Activated naive CD8-positive, alpha-beta T cell treated with anti-CD3 and anti-CD28 coated beads for 36 hours (primary cell): ENCODE results near the gene FRMPD3. TPM values are rescaled to one million over a fixed set of nuclear protein-coding genes. Genes with fewer than 3 reads are reported as not detected.
"Not testable (repeated sequence)": the region's sequence is repeated elsewhere in the genome, so short reads cannot be mapped to it uniquely, and the experiment has no call there.

Source experiments
- DNase-seq: peaks from one replicate; pipeline ENCODE4 v3.0.0; 2021
- H3K27ac Mint-ChIP-seq: one replicate; pipeline ENCODE4 v1.8.0; 2022; ENCODE audit warnings: mild to moderate bottlenecking, moderate library complexity, mixed read lengths
- H3K27me3 Mint-ChIP-seq: one replicate; pipeline ENCODE4 v1.8.0; 2022; ENCODE audit warnings: mild to moderate bottlenecking, mixed read lengths
- H3K36me3 Mint-ChIP-seq: one replicate; pipeline ENCODE4 v1.8.0; 2021; ENCODE audit warnings: mild to moderate bottlenecking, mixed read lengths
- H3K4me1 Mint-ChIP-seq: one replicate; pipeline ENCODE4 v1.8.0; 2021; ENCODE audit warnings: mixed read lengths
- H3K4me3 Mint-ChIP-seq: one replicate; pipeline ENCODE4 v1.8.0; 2022; ENCODE audit warnings: mild to moderate bottlenecking, moderate library complexity, mixed read lengths
- H3K9me3 Mint-ChIP-seq: one replicate; pipeline ENCODE4 v1.8.0; 2022; ENCODE audit warnings: mixed read lengths
- total RNA-seq, 2 experiments: library from RNA; stranded (reverse); gene quantifications; one replicate each; pipeline ENCODE4 v1.2.3, GENCODE V29; 2021

FRMPD3 gene
- total RNA-seq, 2 experiments from 2014 or later = not detected

GRCh38 chrX:107457289-107457688 is 7.8 kb downstream of the FRMPD3 start:
- peaks cover 37% of the 10 kb centered on the region for H3K27me3 Mint-ChIP-seq
- H3K4me1 Mint-ChIP-seq = no peaks in the 10 kb centered on the region
- no peak overlapping the region for H3K4me3 Mint-ChIP-seq
- no peaks in the 10 kb centered on the region for H3K9me3 Mint-ChIP-seq
- no peaks in the 10 kb centered on the region for H3K36me3 Mint-ChIP-seq
- no peak overlapping the region for H3K27ac Mint-ChIP-seq
- DNase-seq = no peak

- Mint-ChIP-seq H3K36me3 (no peaks in the 10 kb centered on the region), H3K27ac (no peak overlapping the region), H3K27me3 (peaks cover 8% of the 10 kb centered on the region), H3K9me3 (no peaks in the 10 kb centered on the region), H3K4me3 (no peak overlapping the region), H3K4me1 (no peaks in the 10 kb centered on the region)
- no peak for DNase-seq
Measured at GRCh38 chrX:107465932-107466620, 16.6 kb downstream of the FRMPD3 start.

GRCh38 chrX:107467271-107467670 is 17.8 kb downstream of the FRMPD3 start:
- Mint-ChIP-seq H3K9me3 (no peaks in the 10 kb centered on the region), H3K27me3 (peaks cover 4% of the 10 kb centered on the region), H3K4me3 (no peak overlapping the region), H3K27ac (no peak overlapping the region), H3K36me3 (no peaks in the 10 kb centered on the region), H3K4me1 (no peaks in the 10 kb centered on the region)
- no peak for DNase-seq

GRCh38 chrX:107470198-107470597 is 20.7 kb downstream of the FRMPD3 start:
- H3K9me3 Mint-ChIP-seq = no peaks in the 10 kb centered on the region
- H3K4me1 Mint-ChIP-seq = no peaks in the 10 kb centered on the region
- DNase-seq = no peak
- H3K27ac Mint-ChIP-seq = no peak overlapping the region
- H3K27me3 Mint-ChIP-seq = peaks cover 8% of the 10 kb centered on the region
- H3K4me3 Mint-ChIP-seq = no peak overlapping the region
- H3K36me3 Mint-ChIP-seq = no peaks in the 10 kb centered on the region

GRCh38 chrX:107470971-107471370 is 21.5 kb downstream of the FRMPD3 start:
- no peak overlapping the region for H3K27ac Mint-ChIP-seq
- H3K4me3 Mint-ChIP-seq = no peak overlapping the region
- no peak for DNase-seq
- no peaks in the 10 kb centered on the region for H3K9me3 Mint-ChIP-seq
- no peaks in the 10 kb centered on the region for H3K4me1 Mint-ChIP-seq
- peaks cover 8% of the 10 kb centered on the region for H3K27me3 Mint-ChIP-seq
- H3K36me3 Mint-ChIP-seq = no peaks in the 10 kb centered on the region

- H3K9me3 Mint-ChIP-seq, H3K36me3 Mint-ChIP-seq, H3K4me1 Mint-ChIP-seq, H3K4me3 Mint-ChIP-seq, H3K27me3 Mint-ChIP-seq, H3K27ac Mint-ChIP-seq, DNase-seq: not testable (repeated sequence)
Measured at GRCh38 chrX:107471420-107471819, 22.0 kb downstream of the FRMPD3 start.

GRCh38 chrX:107477406-107477805 is 28.0 kb downstream of the FRMPD3 start:
- DNase-seq = no peak
- no peaks in the 10 kb centered on the region for H3K4me1 Mint-ChIP-seq
- no peak overlapping the region for H3K27ac Mint-ChIP-seq
- H3K4me3 Mint-ChIP-seq = no peak overlapping the region
- no peaks in the 10 kb centered on the region for H3K36me3 Mint-ChIP-seq
- H3K27me3 Mint-ChIP-seq = peaks cover 8% of the 10 kb centered on the region
- H3K9me3 Mint-ChIP-seq = no peaks in the 10 kb centered on the region

- Mint-ChIP-seq H3K4me3 (no peak overlapping the region), H3K9me3 (no peaks in the 10 kb centered on the region), H3K36me3 (no peaks in the 10 kb centered on the region), H3K27ac (no peak overlapping the region), H3K27me3 (no peaks in the 10 kb centered on the region), H3K4me1 (peaks cover 2% of the 10 kb centered on the region)
- DNase-seq = no peak
Measured at GRCh38 chrX:107480272-107480671, 30.8 kb downstream of the FRMPD3 start.

- H3K4me3 Mint-ChIP-seq = no peak overlapping the region
- no peak overlapping the region for H3K27ac Mint-ChIP-seq
- peaks cover 2% of the 10 kb centered on the region for H3K4me1 Mint-ChIP-seq
- DNase-seq = no peak
- H3K9me3 Mint-ChIP-seq = no peaks in the 10 kb centered on the region
- H3K36me3 Mint-ChIP-seq = no peaks in the 10 kb centered on the region
- no peaks in the 10 kb centered on the region for H3K27me3 Mint-ChIP-seq
Measured at GRCh38 chrX:107482046-107482445, 32.6 kb downstream of the FRMPD3 start.

- no peak for DNase-seq
- Mint-ChIP-seq H3K9me3 (no peaks in the 10 kb centered on the region), H3K27ac (no peak overlapping the region), H3K4me3 (no peak overlapping the region), H3K27me3 (no peaks in the 10 kb centered on the region), H3K36me3 (no peaks in the 10 kb centered on the region), H3K4me1 (peaks cover 2% of the 10 kb centered on the region)
Measured at GRCh38 chrX:107484002-107484726, 34.7 kb downstream of the FRMPD3 start.

GRCh38 chrX:107485013-107485412 is 35.6 kb downstream of the FRMPD3 start:
- DNase-seq = no peak
- H3K9me3 Mint-ChIP-seq = no peaks in the 10 kb centered on the region
- H3K4me1 Mint-ChIP-seq = peaks cover 2% of the 10 kb centered on the region
- H3K4me3 Mint-ChIP-seq = no peak overlapping the region
- no peaks in the 10 kb centered on the region for H3K36me3 Mint-ChIP-seq
- no peak overlapping the region for H3K27ac Mint-ChIP-seq
- H3K27me3 Mint-ChIP-seq = no peaks in the 10 kb centered on the region

- Mint-ChIP-seq H3K4me1 (no peaks in the 10 kb centered on the region), H3K36me3 (no peaks in the 10 kb centered on the region), H3K27me3 (peaks cover 13% of the 10 kb centered on the region), H3K4me3 (no peak overlapping the region), H3K27ac (no peak overlapping the region), H3K9me3 (no peaks in the 10 kb centered on the region)
- no peak for DNase-seq
Measured at GRCh38 chrX:107493141-107493540, 43.7 kb downstream of the FRMPD3 start.

- no peak for DNase-seq
- Mint-ChIP-seq H3K36me3 (no peaks in the 10 kb centered on the region), H3K4me3 (no peak overlapping the region), H3K27ac (no peak overlapping the region), H3K4me1 (no peaks in the 10 kb centered on the region), H3K9me3 (no peaks in the 10 kb centered on the region), H3K27me3 (peaks cover 8% of the 10 kb centered on the region)
Measured at GRCh38 chrX:107496786-107497185, 47.3 kb downstream of the FRMPD3 start.
